ENCODE measurements around the gene EGLN3.

The EGLN3 gene

GRCh38 chr14:33916663-33917565, 34.0 kb downstream of the EGLN3 start:
- no peak for DNase-seq (ENCODE audit: low read depth)
- H3K4me3 ChIP-seq (ENCODE audit: low read depth, low read length), result no peak overlapping the region
- TF ChIP-seq CTCF (IDR thresholded peaks at IDR 0.05; ENCODE audit: control insufficient read depth, extremely low read depth, insufficient read depth), result no peak

GRCh38 chr14:33915682-33916081, 35.2 kb downstream of the EGLN3 start:
- no peak for DNase-seq (ENCODE audit: low read depth)
- no peak overlapping the region for H3K4me3 ChIP-seq (ENCODE audit: low read depth, low read length)
- no peak for TF ChIP-seq CTCF (IDR thresholded peaks at IDR 0.05; ENCODE audit: control insufficient read depth, extremely low read depth, insufficient read depth)

GRCh38 chr14:33914676-33915516, 36.0 kb downstream of the EGLN3 start:
- TF ChIP-seq CTCF (IDR thresholded peaks at IDR 0.05; ENCODE audit: control insufficient read depth, extremely low read depth, insufficient read depth), result no peak
- no peak overlapping the region for H3K4me3 ChIP-seq (ENCODE audit: low read depth, low read length)
- DNase-seq (ENCODE audit: low read depth), result no peak

DNA sequence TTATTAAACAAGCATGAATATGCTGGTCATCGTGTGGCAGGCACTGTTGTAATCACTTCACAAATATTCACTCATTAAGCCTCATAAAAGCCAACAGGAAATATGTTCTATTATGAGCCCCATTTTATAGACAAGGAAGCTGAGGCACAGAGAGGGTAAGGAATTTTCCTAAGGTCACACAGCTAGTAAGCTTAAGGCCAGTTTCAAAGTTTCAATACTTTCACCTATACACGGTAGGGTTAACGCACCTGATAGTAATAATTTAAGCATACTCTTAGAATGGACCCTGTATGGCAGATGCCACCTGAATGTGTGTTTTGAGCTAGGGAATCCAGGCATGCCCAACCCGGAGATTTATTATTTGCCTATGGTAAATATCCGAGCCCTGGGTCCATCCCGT, 39.8 kb downstream of the EGLN3 start:
- H3K4me3 ChIP-seq (ENCODE audit: low read depth, low read length), result no peak overlapping the region
- TF ChIP-seq CTCF (IDR thresholded peaks at IDR 0.05; ENCODE audit: control insufficient read depth, extremely low read depth, insufficient read depth), result no peak
- DNase-seq (ENCODE audit: low read depth), result no peak

- no peak for DNase-seq (ENCODE audit: low read depth)
- TF ChIP-seq CTCF (IDR thresholded peaks at IDR 0.05; ENCODE audit: control insufficient read depth, extremely low read depth, insufficient read depth), result no peak
- H3K4me3 ChIP-seq (ENCODE audit: low read depth, low read length), result no peak overlapping the region
Observed at GRCh38 chr14:33910435-33910834, 40.4 kb downstream of the EGLN3 start.

DNA sequence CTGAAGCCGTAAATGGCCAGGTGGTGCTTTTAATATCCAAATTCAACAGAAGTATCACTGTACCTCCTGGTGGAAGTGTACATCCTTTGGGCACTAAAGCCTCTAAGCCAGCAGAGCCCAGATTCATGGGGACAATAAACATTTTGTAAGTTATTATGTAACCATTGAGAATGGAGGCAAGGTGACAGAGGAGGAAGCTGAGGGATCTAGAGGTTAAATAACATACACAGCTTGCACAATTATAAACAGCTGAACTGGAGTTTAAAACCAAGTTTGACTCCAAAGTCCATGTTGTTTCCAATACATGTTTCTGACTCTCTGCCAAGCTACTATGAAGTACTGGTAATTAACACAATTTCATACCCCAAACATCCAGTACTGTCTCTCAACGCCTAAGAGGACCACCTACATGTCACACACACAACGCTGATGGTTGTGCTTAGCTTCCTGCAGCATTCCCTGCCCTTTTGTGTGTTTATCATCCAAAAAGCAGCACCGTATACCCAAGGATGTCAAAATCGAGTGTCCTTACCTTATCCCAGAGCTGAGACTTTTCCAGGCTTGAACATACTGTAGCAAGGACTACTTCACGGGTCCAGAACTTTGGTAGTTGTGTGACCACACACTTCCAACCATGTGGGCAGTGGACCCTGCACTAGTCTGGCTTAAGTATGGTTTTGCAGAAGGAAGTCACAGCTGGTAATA, 41.3 kb downstream of the EGLN3 start:
- no peak overlapping the region for H3K4me3 ChIP-seq (ENCODE audit: low read depth, low read length)
- no peak for TF ChIP-seq CTCF (IDR thresholded peaks at IDR 0.05; ENCODE audit: control insufficient read depth, extremely low read depth, insufficient read depth)
- DNase-seq (ENCODE audit: low read depth), result no peak
